ENCODE data around the gene C2orf69. TPM values are rescaled to one million over a fixed set of nuclear protein-coding genes. Genes with fewer than 3 reads are reported as not detected.

The C2orf69 gene
- total RNA-seq, 2 donors from 2014 or later, result 17.8 to 18.1 TPM

DNA sequence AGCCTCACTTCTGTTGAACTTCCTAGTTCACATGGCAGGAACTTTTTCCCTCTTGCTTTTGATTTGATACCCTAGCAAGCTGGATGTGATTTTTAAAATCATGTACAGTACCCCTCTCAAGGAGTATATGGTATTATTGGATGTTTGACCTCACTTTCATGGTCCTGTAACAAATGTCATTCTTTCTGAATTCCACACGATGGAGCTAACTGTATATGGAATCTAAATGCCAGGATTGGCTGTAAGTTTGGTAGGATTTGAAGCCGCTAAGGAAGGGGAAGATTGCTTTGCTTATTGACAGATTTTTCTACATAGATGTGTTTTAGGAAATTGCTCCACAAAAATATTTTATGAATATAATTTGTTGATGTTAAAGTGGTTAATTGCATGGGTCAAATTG, 62.6 kb downstream of the C2orf69 start:
- Histone ChIP-seq H3K27me3 (no peaks in the 10 kb centered on the region), H3K27ac (no peak overlapping the region), H3K36me3 (no peaks in the 10 kb centered on the region), H3K9ac (ENCODE audit: low read depth in 2 of 2, low read length in 2 of 2) (no peak overlapping the region), H3K9me3 (no peaks in the 10 kb centered on the region), H3K4me1 (no peaks in the 10 kb centered on the region), H3K4me3 (no peak overlapping the region)
- intact Hi-C loops (cut with DNase I), result loop anchor here (10.0 kb wide), 1 partner anchor 761 kb away; no protein-coding TSS in a partner anchor
- DNase-seq, result no peak
- TF ChIP-seq, protein P1, sequence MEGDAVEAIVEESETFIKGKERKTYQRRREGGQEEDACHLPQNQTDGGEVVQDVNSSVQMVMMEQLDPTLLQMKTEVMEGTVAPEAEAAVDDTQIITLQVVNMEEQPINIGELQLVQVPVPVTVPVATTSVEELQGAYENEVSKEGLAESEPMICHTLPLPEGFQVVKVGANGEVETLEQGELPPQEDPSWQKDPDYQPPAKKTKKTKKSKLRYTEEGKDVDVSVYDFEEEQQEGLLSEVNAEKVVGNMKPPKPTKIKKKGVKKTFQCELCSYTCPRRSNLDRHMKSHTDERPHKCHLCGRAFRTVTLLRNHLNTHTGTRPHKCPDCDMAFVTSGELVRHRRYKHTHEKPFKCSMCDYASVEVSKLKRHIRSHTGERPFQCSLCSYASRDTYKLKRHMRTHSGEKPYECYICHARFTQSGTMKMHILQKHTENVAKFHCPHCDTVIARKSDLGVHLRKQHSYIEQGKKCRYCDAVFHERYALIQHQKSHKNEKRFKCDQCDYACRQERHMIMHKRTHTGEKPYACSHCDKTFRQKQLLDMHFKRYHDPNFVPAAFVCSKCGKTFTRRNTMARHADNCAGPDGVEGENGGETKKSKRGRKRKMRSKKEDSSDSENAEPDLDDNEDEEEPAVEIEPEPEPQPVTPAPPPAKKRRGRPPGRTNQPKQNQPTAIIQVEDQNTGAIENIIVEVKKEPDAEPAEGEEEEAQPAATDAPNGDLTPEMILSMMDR (IDR thresholded peaks at IDR 0.05), result peak; percentile 39

DNA sequence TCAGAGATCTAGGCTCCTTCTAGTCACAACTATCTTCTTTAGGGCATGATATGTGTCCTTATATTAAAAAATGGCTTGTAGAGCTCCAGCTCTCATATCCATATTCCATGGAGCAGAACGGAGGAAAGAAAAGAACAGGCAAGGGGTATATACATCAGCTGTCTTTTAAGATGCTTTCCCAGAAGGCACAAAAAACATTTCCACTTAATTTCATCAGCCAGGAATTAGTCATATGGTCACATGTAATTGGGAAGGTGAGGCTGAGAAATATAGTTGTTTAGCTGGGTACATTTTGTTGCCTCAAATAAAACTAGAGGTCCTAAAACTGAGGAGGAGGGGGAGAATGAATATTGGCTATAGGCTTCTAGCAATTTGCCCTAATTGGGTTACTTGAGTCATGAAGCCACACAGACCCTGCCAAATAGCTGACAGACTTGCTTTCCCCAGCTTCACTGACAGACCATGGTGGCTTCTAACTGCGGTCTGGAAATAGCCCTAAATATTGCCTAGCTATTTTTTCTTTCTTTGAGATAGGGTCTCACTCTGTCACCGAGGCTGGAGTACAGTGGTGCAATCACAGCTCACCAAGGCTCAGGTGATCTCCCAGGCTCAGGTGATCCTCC, 64.3 kb downstream of the C2orf69 start:
- Histone ChIP-seq H3K9me3 (no peaks in the 10 kb centered on the region), H3K4me3 (no peak overlapping the region), H3K27ac (no peak overlapping the region), H3K27me3 (no peaks in the 10 kb centered on the region), H3K9ac (ENCODE audit: low read depth in 2 of 2, low read length in 2 of 2) (no peak overlapping the region), H3K36me3 (no peaks in the 10 kb centered on the region), H3K4me1 (peaks cover 7% of the 10 kb centered on the region)
- TF ChIP-seq, protein P1 (IDR thresholded peaks at IDR 0.05), result no peak
- DNase-seq, result no peak
- intact Hi-C loops (cut with DNase I), result loop anchor here (5.0 to 10.0 kb wide), 2 partner anchors 507 to 759 kb away; no protein-coding TSS in a partner anchor

Other genes with a start within 250 kb of the C2orf69 start
- 1 to 10 TPM; 1.3 to 1.8 TPM for gene FTCDNL1, start 60.1 kb upstream of the C2orf69 start, total RNA-seq
- 1 to 10 TPM; 7.6 to 8.1 TPM for gene TYW5, start 44.2 kb downstream of the C2orf69 start, total RNA-seq
- 10 to 100 TPM; 35.5 to 37.3 TPM for gene MAIP1, start 44.3 kb downstream of the C2orf69 start, total RNA-seq

Data from colonic mucosa (tissue), 4 donors.